EL (cell line): ENCODE results near the gene JAZF1.

Source experiments
- DNase-seq: peaks from one replicate; pipeline ENCODE4 v3.0.0-alpha.2; 2016

JAZF1 gene

DNA sequence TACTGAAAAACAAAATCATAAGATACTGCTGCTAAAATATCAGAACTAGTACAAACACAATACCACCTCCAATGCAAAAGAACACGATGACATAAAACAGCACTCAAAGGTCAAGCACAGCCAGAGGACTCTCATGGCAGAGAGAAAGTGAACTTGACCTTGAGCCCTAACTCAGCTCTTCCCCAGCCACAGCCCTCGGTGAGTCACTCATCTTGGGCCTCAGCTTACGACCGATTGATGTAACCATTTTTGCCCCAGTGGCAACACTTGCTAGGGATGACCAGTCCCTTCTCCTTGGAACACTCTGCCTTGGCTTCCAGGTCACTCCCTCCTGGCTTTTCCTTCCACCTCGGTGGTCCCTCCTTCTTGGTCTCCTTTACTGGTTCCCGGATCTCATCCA, 77.8 kb downstream of the JAZF1 start:
- peak; percentile 85 for DNase-seq

DNA sequence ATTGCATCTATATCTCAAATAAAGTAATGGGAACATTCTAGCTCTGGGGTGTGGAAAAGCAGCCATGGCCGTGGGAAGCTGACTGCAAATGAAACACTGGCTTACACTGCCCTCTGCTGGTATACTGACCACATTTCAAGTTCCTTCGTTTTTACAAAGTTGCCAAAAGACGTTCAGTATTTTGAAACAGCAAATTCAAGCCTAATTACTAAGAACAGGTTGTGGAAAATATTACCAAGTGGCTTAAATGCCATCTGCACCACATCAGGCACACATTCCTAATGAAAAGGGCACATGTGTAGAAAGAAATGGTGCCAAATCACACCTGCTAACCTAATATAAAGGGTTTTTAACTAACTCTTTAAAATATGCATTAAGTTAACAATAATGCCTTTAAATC, 83.9 kb downstream of the JAZF1 start:
- peak; percentile 64 for DNase-seq

GRCh38 chr7:28095231-28095630, 85.4 kb downstream of the JAZF1 start:
- DNase-seq, result no peak

DNA sequence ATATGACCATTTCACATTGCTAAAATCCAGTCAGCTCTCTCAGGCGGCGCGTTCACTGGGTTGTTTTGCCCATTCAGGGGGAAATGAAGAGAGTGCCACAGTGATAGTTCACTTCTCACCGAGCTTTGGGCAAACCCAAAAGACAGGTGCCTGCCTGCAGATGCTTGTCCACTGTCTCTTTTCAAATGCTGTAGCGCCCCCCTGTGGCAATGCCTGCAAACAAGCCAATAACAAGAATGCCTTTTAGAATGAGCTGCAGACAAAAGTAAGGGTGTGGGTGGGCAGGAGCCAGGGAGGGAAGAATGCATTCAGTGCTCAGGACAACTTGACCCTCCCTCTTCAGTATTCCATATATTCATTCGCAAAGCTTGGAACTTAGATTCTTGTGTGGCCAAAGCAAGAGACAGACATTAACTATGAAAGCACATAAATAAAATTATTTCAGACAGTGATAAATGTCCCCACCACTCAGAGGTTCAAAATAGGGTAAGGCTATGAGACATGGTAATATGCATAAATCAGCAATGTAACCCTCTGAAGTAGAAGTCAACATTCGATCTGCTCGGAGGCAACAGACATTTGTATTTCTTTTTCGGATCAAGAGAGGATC, 86.9 kb downstream of the JAZF1 start:
- DNase-seq, result peak; percentile 80

DNA sequence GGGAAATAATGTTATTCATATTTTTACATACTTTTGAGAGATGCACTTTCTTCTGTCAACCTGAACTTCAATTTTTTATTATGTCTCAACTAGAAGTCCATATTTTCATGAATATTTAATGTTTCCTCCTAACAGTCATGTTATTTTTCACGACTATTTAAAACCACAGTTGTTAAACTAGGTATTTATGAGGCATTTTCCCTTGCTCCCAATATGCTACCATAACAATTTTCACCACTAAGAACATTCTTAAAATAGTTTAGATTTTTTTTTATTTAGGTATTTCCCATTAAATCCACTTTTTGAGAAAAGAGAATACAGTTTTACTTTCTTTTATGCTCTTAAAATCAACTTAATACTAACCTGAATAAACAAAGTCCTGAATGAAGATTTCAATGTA, 89.4 kb downstream of the JAZF1 start:
- peak; percentile 61 for DNase-seq

DNA sequence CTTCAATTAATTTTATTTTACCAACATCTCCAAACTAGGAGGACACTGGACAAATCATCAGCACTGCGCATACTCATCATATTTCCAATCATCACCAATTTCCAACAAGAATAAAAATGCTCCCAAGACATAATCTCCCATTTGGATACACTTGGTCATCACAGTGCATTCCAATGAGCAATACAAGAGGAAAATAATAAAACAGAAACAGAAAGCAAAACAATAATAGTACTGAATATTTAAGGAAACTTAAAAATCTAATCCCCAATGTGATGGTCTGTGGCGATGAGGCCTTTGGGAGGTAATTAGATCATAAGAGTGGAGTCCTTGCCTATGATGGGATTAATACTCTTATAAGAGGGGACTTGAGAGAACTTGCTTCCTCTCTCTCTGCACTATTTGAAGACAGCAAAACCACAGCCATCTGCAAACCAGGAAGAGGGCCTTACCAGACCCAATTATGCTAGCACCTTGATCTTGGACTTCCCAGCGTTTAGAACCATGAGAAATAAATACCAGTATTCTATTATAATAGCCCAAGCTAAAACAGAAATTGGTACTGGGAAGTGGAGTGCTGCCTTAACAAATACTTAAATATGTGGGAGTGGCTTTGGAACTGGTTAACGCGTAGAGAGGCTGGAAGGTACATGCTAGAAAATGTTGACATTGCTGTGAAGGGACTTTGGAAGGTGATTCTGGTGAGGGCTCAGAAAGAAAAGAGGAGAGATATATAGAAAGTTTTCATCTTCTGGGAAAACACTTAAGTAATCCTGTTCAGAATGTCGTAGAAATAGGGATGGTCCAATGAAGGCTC, 91.5 kb downstream of the JAZF1 start:
- DNase-seq, result no peak

DNA sequence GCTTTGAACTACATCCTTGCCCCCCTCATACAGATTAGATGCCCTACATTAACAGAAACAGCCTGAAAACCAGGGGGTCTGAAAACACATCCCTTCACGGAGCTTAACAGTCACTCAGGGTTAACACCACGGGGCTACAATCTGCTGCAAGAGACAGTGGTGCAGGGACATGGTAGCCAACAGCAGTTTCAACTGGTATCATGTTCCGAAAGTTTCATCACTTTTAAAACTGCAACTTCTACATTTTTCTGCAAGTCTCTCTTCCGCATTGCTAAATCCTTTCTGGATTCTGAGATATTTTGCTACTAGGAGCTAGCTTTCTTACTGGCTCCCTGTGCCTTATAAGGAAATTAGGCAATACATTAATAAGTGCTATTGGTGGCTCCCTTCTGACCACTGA, 92.6 kb downstream of the JAZF1 start:
- no peak for DNase-seq

DNA sequence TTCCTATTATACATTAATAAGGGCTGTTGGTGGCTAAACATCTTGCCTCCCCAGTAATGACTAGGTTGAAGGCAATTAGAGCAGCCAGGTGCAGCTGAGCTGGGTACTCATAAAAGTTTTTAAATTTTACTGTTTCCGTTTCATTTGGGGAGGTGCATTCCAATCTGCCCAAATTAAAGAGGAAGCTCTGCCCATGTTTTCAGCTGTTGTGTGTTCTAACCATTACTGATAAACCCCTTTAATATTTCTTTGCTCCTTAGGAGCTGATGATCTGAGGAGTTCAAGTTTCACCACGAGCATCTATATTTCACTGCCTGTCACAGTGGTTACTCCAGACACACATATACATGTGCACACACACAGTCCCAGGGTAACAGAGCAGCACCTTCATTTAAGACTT, 94.4 kb downstream of the JAZF1 start:
- DNase-seq, result no peak

GRCh38 chr7:28083998-28084985, 96.3 kb downstream of the JAZF1 start:
- DNase-seq, result no peak

DNA sequence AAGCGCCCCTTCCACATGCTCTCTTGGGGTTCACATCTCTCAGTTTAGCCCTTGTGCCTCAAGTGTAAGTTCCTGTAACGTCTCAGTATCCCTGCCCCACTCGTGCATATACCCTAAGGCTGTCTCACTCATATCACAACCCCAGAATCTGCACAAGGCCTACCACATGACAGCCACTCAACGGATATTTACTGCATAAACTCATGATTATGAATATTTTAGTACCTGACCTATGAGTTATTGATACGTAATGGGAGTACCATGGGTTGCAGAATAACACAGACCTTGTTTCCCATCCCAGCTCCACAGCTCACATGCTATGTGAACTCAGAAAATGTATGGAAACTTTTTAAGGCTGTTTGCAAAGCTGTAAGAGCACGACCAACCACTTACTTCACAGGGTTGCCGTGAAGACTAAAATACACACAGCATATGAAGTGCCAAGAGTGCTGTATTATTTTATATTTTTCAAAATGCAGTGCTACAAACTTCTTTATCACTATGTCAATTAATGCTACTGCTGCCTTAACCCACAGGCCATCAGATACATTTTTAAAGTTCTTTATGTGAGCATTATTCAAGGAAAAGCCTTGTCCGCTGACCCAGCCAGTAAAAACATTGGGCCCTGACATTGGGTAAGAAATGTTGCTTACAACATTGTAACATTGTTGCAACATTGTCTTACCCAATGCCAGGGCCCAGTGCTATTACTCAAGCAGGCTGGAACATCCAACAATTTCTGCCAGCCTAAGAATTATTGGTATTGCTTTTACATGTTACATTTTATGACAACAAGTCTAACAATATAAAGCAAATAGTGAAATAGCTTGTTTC, 97.2 kb downstream of the JAZF1 start:
- DNase-seq, result no peak

DNA sequence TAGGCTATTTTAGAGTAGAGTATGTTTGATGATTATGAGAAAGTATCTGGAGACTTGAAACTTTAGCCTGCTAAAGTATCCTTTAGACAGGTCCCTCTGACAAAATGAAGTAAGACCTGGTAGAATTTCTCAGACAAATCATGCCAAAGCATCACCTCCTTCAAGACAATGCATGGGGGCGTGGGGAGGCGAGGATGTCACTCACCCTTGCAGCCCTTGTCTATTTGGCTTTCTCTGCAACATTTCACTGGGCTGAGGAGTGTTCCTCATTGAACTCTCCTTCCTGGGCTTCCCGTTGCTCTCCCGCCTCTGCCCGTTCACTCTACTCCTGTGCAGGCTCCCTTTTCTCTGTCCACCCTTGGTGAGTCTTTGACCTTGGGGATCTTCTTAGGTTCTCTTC, 98.5 kb downstream of the JAZF1 start:
- no peak for DNase-seq

DNA sequence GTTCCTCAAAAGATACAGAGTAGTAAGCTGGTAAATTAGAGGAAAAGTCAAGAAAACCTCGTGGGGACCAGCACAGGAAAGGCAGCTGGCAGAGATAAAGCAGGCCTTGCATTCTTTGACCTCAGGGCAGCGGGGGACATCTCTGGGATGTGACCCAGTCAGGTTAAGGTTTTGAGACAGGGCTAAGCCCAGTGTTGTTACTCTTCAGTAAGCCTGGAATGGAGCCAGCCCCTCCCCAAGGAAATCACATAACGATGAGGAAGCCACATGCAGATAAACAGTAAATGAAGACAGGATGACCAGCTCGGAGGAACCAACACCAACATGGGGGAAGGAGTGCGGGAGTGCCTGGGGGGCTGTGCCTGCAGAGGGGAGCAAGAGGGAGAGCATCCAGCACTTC, 99.6 kb downstream of the JAZF1 start:
- no peak for DNase-seq

GRCh38 chr7:28078036-28078901, 102.3 kb downstream of the JAZF1 start:
- DNase-seq, result peak; percentile 63

DNA sequence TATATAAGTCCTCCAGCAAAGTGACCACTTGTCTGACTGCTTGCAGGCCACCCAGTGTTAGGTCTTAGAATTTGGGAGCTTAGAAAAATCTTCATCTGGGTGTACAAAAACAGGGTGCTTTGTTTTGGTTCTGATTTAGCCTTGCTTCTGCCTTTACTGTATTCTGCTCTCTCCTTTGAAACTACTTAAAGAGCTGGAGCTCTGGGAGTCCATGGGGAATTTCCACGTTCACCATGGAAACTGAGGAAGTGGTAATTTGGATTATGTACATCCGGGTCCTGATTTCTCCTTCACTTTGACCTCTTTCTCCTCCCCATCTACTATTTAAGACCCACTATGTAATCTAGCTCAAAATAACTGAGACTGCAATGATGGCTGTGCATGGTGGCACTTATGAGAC, 103.0 kb downstream of the JAZF1 start:
- no peak for DNase-seq

- DNase-seq, result no peak
Measured at GRCh38 chr7:28076423-28077200, 104.0 kb downstream of the JAZF1 start.

DNA sequence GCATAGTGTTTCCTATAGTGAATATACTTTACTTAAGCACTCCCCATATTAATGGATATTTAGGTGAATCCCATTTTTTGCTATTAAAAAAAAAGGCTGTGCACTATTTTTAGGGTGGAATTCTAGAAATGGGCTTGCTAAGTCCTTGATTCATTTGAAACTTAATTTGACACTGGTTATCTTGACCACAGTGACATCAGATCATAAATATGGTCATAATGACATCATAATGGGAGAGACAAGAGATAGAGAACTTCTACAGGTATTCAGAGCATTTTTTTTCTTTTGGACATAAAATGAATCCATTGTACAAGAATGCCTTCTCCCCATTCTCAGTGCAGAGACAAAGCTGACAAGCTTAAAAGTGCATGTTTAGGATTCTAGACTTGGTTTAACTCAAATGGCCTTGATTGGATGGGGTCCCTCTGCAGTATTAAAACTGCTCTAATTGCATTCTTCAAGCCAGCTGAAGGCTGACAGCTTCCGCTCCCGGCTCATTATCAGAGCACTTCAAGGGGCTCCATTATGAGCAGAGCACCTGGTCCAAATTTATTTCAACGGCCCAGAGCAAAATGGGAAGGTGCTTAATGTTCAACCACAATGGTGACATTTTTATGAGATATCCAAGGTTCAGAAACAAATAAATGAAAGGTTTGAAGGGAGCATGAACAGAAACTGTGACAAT, 104.8 kb downstream of the JAZF1 start:
- DNase-seq, result peak; percentile 43

GRCh38 chr7:28072876-28073514, 107.6 kb downstream of the JAZF1 start:
- no peak for DNase-seq

DNA sequence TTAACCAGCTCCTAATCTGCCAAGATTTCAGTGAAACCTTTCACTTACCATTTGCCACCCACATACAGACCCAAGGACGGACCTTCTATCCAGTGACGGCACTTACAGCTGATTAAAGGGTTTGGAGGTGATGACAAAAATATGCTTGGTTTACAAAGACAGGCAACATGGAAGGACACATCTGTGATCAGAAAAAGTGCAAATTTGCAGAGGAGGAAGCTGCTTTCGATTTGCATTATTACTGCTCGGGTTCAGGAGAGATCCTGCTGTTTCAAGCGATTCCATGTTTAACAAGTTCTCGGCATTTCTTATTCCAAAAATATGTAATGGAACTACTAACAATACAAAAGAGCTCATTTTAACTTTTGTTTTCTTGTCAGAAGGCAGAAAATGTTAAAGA, 109.0 kb downstream of the JAZF1 start:
- DNase-seq, result no peak

DNA sequence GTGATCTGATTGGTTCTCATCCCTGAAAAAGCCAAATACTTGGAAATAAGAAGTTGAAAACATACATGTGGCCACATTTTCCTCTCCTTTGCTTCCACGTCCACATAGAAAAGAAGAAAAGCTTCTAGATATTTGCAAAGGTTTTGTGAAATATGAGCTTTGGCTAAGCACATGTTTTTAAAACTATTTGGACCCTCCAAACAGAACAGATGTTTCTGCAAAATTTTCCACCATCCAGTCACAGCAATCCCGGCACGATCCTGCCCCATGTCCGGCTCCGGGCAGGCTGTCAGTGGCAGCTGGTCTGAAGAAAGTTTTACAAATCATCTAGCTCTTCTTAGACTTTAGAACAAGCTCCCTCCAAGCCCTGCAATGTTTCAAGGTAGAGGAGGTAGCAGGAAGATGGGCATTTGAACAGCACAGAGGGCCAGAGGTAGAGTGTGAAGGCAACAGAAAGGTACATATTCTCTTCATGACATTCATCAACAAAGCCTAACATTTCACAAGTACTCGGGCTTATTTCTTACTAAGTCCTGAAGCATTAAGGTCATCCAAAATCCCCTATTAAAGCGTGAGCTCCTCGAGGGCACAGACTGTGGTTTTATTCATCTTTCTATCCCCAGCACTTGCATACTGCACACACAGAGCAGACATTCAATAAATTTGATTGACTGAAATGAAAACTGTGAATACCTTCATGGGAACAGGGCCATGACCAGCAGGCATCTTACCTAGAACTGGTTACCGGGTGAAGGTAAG, 110.1 kb downstream of the JAZF1 start:
- peak; percentile 35 for DNase-seq
